H1 (cell line): ENCODE measurements around the gene TMPRSS11F. TPM values are rescaled to one million over a fixed set of nuclear protein-coding genes. Genes with fewer than 3 reads are reported as not detected.

Experiments used
- CTCF ChIA-PET: fragments of 300-600 bp; sonication (Branson Sonifier 250); formaldehyde crosslinking; loops from one replicate; lab custom pipeline; 2021; ENCODE audit not compliant: partially characterized antibody; lab: Charles Lee
- POLR2A ChIA-PET: fragments of 300-600 bp; sonication (Branson Sonifier 250); formaldehyde crosslinking; loops from one replicate; lab custom pipeline; 2021; ENCODE audit warnings: inconsistent platforms; ENCODE audit not compliant: partially characterized antibody; lab: Charles Lee
- DNase-seq, 2 experiments: peaks; one replicate each; pipeline versions ENCODE4 v3.0.0 to v3.0.0-alpha.2; 2010 to 2022; ENCODE audit warnings: low spot score in 2 of 2, low read depth in 1 of 2, mixed read lengths in 1 of 2
- FAIRE-seq: peaks from 2 replicates; lab custom pipeline; 2011; peaks lifted over from hg19 to GRCh38; lab: Jason Lieb, UNC
- H2AFZ ChIP-seq: 2 replicates; pipeline ENCODE4 v1.8.1; 2012; ENCODE audit warnings: low read length, inconsistent platforms
- H2AK5ac ChIP-seq: 2 replicates; pipeline ENCODE4 v1.6.1; 2013; ENCODE audit warnings: low read depth, low read length
- H2BK120ac ChIP-seq: replicated peaks from 2 replicates; pipeline ENCODE3; 2013; ENCODE audit warnings: low read depth, low read length, inconsistent platforms
- H2BK12ac ChIP-seq: 2 replicates; pipeline ENCODE4 v1.6.1; 2013; ENCODE audit warnings: low read depth, low read length
- H2BK15ac ChIP-seq: 2 replicates; pipeline ENCODE4 v1.6.1; 2013; ENCODE audit warnings: low read length
- H2BK20ac ChIP-seq: 2 replicates; pipeline ENCODE4 v1.6.1; 2013; ENCODE audit warnings: low read length
- H2BK5ac ChIP-seq: 2 replicates; pipeline ENCODE4 v1.6.1; 2013; ENCODE audit warnings: low read depth, low read length
- H3K14ac ChIP-seq: 2 replicates; pipeline ENCODE4 v1.6.1; 2013; ENCODE audit warnings: inconsistent platforms; ENCODE audit not compliant: insufficient read length
- H3K18ac ChIP-seq: 2 replicates; pipeline ENCODE4 v1.6.1; 2013; ENCODE audit warnings: low read length; ENCODE audit errors: extremely low read depth
- H3K23ac ChIP-seq: 2 replicates; pipeline ENCODE4 v1.6.1; 2013; ENCODE audit warnings: inconsistent platforms; ENCODE audit not compliant: insufficient read length
- H3K23me2 ChIP-seq: 2 replicates; pipeline ENCODE4 v1.6.1; 2013; ENCODE audit warnings: low read depth, low read length
- H3K27ac ChIP-seq: 2 replicates; pipeline ENCODE4 v1.6.1; 2011; ENCODE audit warnings: low read depth, low read length, inconsistent platforms
- H3K27me3 ChIP-seq, 4 experiments: replicated peaks in 1 of 4; 1 replicate in 1 of 4; 2 replicates in 3 of 4; pipeline versions ENCODE4 v1.6.1 to v1.8.1; 2011 to 2013; ENCODE audit warnings: low read length in 3 of 4, mild to moderate bottlenecking in 3 of 4, inconsistent platforms in 2 of 4, mixed read lengths in 2 of 4, moderate library complexity in 1 of 4; ENCODE audit not compliant: control insufficient read depth in 3 of 4, insufficient read depth in 3 of 4; ENCODE audit errors: extremely low read depth in 1 of 4
- H3K36me3 ChIP-seq, 4 experiments: 2 replicates each; pipeline versions ENCODE4 v1.6.1 to v1.8.1; 2011 to 2013; ENCODE audit warnings: mild to moderate bottlenecking in 4 of 4, low read length in 3 of 4, moderate library complexity in 2 of 4, control low read depth in 1 of 4, inconsistent platforms in 1 of 4; ENCODE audit not compliant: insufficient read depth in 4 of 4, control insufficient read depth in 2 of 4
- H3K4ac ChIP-seq: replicated peaks from 2 replicates; pipeline ENCODE3; 2013; ENCODE audit warnings: low read length, low read depth, mixed read lengths, inconsistent platforms; ENCODE audit not compliant: insufficient read length
- H3K4me1 ChIP-seq, 4 experiments: replicated peaks in 1 of 4; 1 replicate in 1 of 4; 2 replicates in 3 of 4; pipeline versions ENCODE4 v1.6.1 to v1.8.1; 2011 to 2013; ENCODE audit warnings: low read length in 3 of 4, inconsistent platforms in 2 of 4, mixed read lengths in 1 of 4; ENCODE audit not compliant: insufficient read depth in 4 of 4, control insufficient read depth in 3 of 4
- H3K4me2 ChIP-seq, 2 experiments: 2 replicates each; pipeline versions ENCODE4 v1.6.1 to v1.8.1; 2011 to 2013; ENCODE audit warnings: low read depth in 2 of 2, low read length in 2 of 2, control low read depth in 1 of 2, inconsistent platforms in 1 of 2, mild to moderate bottlenecking in 1 of 2; ENCODE audit not compliant: insufficient read depth in 1 of 2
- H3K4me3 ChIP-seq, 4 experiments: fragments of 200-600, 300-600 bp in 1 of 4; sonication (generic), shearing (Covaris generic), sonication (Bioruptor Twin) in 1 of 4; 2 replicates each; pipeline versions ENCODE4 v1.5.1 to v1.8.1; 2011 to 2016; ENCODE audit warnings: low read length in 4 of 4, low read depth in 3 of 4, control low read depth in 2 of 4, inconsistent platforms in 2 of 4, mild to moderate bottlenecking in 2 of 4, mixed read lengths in 1 of 4, moderate library complexity in 1 of 4; ENCODE audit not compliant: insufficient read depth in 2 of 4; ENCODE audit errors: extremely low read depth in 1 of 4
- H3K56ac ChIP-seq: replicated peaks from 2 replicates; pipeline ENCODE3; 2013; ENCODE audit warnings: low read depth, mild to moderate bottlenecking, mixed read lengths, low read length, inconsistent platforms; ENCODE audit not compliant: insufficient read length
- H3K79me1 ChIP-seq: 2 replicates; pipeline ENCODE4 v1.6.1; 2013; ENCODE audit warnings: low read depth, low read length, control low read depth
- H3K79me2 ChIP-seq, 2 experiments: 2 replicates each; pipeline versions ENCODE4 v1.6.1 to v1.8.1; 2012 to 2013; ENCODE audit warnings: low read length in 2 of 2, mild to moderate bottlenecking in 2 of 2, inconsistent platforms in 1 of 2; ENCODE audit not compliant: insufficient read depth in 2 of 2, control insufficient read depth in 1 of 2
- H3K9ac ChIP-seq, 4 experiments: replicated peaks in 1 of 4; 1 replicate in 1 of 4; 2 replicates in 3 of 4; pipeline versions ENCODE4 v1.6.1 to v1.8.1; 2011 to 2013; ENCODE audit warnings: low read depth in 3 of 4, low read length in 3 of 4, control low read depth in 2 of 4, mild to moderate bottlenecking in 2 of 4, moderate library complexity in 2 of 4, inconsistent platforms in 1 of 4; ENCODE audit errors: extremely low read depth in 1 of 4
- H3K9me3 ChIP-seq, 2 experiments: 2 replicates each; pipeline versions ENCODE4 v1.6.1 to v1.8.1; 2012 to 2013; ENCODE audit warnings: mild to moderate bottlenecking in 2 of 2, moderate library complexity in 2 of 2, control low read depth in 1 of 2, inconsistent platforms in 1 of 2, low read depth in 1 of 2, low read length in 1 of 2, mixed read lengths in 1 of 2; ENCODE audit not compliant: insufficient read depth in 2 of 2
- H4K20me1 ChIP-seq, 2 experiments: replicated peaks in 1 of 2; 2 replicates each; pipeline versions ENCODE3 to v1.8.1; 2011 to 2013; ENCODE audit warnings: inconsistent platforms in 2 of 2, low read length in 2 of 2, mild to moderate bottlenecking in 1 of 2; ENCODE audit not compliant: insufficient read depth in 2 of 2, control insufficient read depth in 1 of 2
- H4K5ac ChIP-seq: 2 replicates; pipeline ENCODE4 v1.6.1; 2013; ENCODE audit warnings: low read length, low read depth, mixed read lengths, inconsistent platforms; ENCODE audit not compliant: insufficient read length
- H4K8ac ChIP-seq: 2 replicates; pipeline ENCODE4 v1.8.0; 2013; ENCODE audit warnings: mild to moderate bottlenecking, moderate library complexity, low read length, inconsistent platforms; ENCODE audit not compliant: insufficient read depth; ENCODE audit errors: extremely low read depth
- H4K91ac ChIP-seq: replicated peaks from 2 replicates; pipeline ENCODE3; 2013; ENCODE audit warnings: low read length, mixed read lengths, inconsistent platforms; ENCODE audit not compliant: insufficient read length
- CBX5 ChIP-seq: fragments of 300-800, 300-1000 bp; sonication (generic); IDR thresholded peaks from 2 replicates; pipeline ENCODE4 v1.7.1; 2016; ENCODE audit warnings: antibody characterized with exemption, low read length, low read depth
- CEBPB ChIP-seq: IDR thresholded peaks from 2 replicates; pipeline ENCODE4 v1.6.1; 2012; ENCODE audit warnings: low read depth, low read length
- CREB1 ChIP-seq: IDR thresholded peaks from 2 replicates; pipeline ENCODE4 v1.6.1; 2012; ENCODE audit warnings: inconsistent platforms
- KDM1A ChIP-seq: fragments of 200-600, 300-600 bp; sonication (generic); IDR thresholded peaks from 2 replicates; pipeline ENCODE4 v1.7.1; 2016; ENCODE audit warnings: mild to moderate bottlenecking, low read length, borderline replicate concordance
- KDM5A ChIP-seq: fragments of 200-600 bp; IDR thresholded peaks from 2 replicates; pipeline ENCODE4 v1.7.1; 2012; ENCODE audit warnings: mild to moderate bottlenecking, low read length, inconsistent platforms, mixed read lengths
- NANOG ChIP-seq: IDR thresholded peaks from 2 replicates; pipeline ENCODE4 v1.6.1; 2011; ENCODE audit warnings: low read length, low read depth, mild to moderate bottlenecking, inconsistent platforms; ENCODE audit not compliant: insufficient read depth, poor library complexity, severe bottlenecking
- POLR2AphosphoS5 ChIP-seq: IDR thresholded peaks from 2 replicates; pipeline ENCODE4 v1.6.1; 2011; ENCODE audit warnings: low read depth, low read length
- RBBP5 ChIP-seq: IDR thresholded peaks from 2 replicates; pipeline ENCODE4 v1.7.1; 2012; ENCODE audit warnings: low read depth, mild to moderate bottlenecking, inconsistent platforms, low read length, moderate library complexity, borderline replicate concordance
- RXRA ChIP-seq: IDR thresholded peaks from 2 replicates; pipeline ENCODE4 v1.6.1; 2011; ENCODE audit warnings: low read depth, mild to moderate bottlenecking, low read length, moderate library complexity; ENCODE audit not compliant: insufficient read depth
- SAP30 ChIP-seq: fragments of 300-600 bp; sonication (generic); IDR thresholded peaks from 2 replicates; pipeline ENCODE4 v1.7.1; 2012; ENCODE audit warnings: low read length, moderate library complexity, mild to moderate bottlenecking, inconsistent platforms; ENCODE audit not compliant: insufficient read depth, insufficient replicate concordance
- SIX5 ChIP-seq: IDR thresholded peaks from 2 replicates; pipeline ENCODE4 v1.6.1; 2011; ENCODE audit warnings: mild to moderate bottlenecking, low read depth, low read length
- WGBS, 2 experiments: shearing (Covaris generic) in 1 of 2; methylation state at CpG; one replicate each; pipeline versions ENCODE4 v1.1.6 to v1.1.7; 2013 to 2015; ENCODE audit warnings: low lambda C conversion rate in 2 of 2, mixed read lengths in 2 of 2, inconsistent platforms in 1 of 2, low coverage in 1 of 2, missing lambda C conversion rate in 1 of 2; ENCODE audit not compliant: insufficient replicate concordance in 2 of 2, insufficient coverage in 1 of 2, insufficient read length in 1 of 2; ENCODE audit errors: extremely low coverage in 1 of 2, missing lambda C conversion rate in 1 of 2; 5-methylcytosine and 5-hydroxymethylcytosine counted together
- polyA plus RNA-seq, 7 experiments: library from polyadenylated mRNA; depleted of rRNA in 3 of 7; stranded (reverse) in 5 of 7; unstranded in 2 of 7; fragments of >200 nt in 5 of 7; fragments of 200-250 nt in 2 of 7; gene quantifications; 1 replicate in 5 of 7; 2 replicates in 1 of 7; 4 replicates in 1 of 7; pipeline versions ENCODE4 v1.2.1 to v1.2.3, GENCODE V29; 2011 to 2013; ENCODE audit warnings: missing spikeins in 2 of 7, mixed read lengths in 2 of 7
- total RNA-seq: library from RNA; stranded (reverse); fragmentation: NEBNext Ultra II Directional; extraction: Animal tissue kit (Norgen Biotek cat#: 25700); gene quantifications from 2 replicates; pipeline ENCODE4 v1.2.1, GENCODE V29; 2021
- TF ChIP-seq, protein P1 (sequence below): IDR thresholded peaks from 2 replicates; pipeline ENCODE4 v1.6.1; 2011; ENCODE audit warnings: low read depth, mild to moderate bottlenecking, low read length; ENCODE audit not compliant: insufficient read depth
- TF ChIP-seq, protein P2 (sequence below): IDR thresholded peaks from 2 replicates; pipeline ENCODE4 v1.6.1; 2012; ENCODE audit warnings: inconsistent platforms

TMPRSS11F gene
- total and polyA plus RNA-seq, 2 of the 8 experiments (the other 6 are each of a cell fraction or from before 2014, with no cell fraction given), result not detected

DNA sequence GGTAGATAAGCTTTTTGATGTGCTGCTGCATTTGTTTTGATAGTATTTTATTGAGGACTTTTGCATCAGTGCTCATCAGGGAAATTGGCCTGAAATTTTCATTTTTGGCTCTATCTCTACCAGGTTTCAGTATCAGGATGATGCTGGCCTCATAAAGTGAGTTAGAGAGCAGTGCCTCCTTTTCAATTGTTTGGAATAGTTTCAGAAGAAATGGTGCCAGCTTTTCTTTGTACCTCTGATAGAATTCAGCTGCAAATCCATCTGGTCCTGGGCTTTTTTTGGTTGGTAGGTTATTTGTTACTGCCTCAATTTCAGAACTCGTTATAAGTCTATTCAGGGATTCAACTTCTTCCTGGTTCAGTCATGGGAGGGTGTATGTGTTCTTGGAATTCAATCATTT lies 15.6 kb upstream of the TMPRSS11F start:
- H2AFZ ChIP-seq, result no peak overlapping the region
- no peak for FAIRE-seq

More for the DNA sequence above, 15.6 kb upstream of the TMPRSS11F start:
- Histone ChIP-seq H2BK120ac (no peak overlapping the region), H3K79me2 (no peaks in the 10 kb centered on the region), H3K4me3 (no peak overlapping the region), H3K4ac (no peak overlapping the region), H3K4me2 (no peak overlapping the region), H2BK15ac (no peak overlapping the region), H3K9ac (no peak overlapping the region), H3K56ac (no peak overlapping the region)
- WGBS, 2 experiments, result 89% methylated on average over 1 of the region's 1 CpG; no CpG with 5 or more reads in 1 of the 2 experiments
- TF ChIP-seq KDM5A, result no peak
- TF ChIP-seq SAP30, result no peak
- TF ChIP-seq, protein P1, sequence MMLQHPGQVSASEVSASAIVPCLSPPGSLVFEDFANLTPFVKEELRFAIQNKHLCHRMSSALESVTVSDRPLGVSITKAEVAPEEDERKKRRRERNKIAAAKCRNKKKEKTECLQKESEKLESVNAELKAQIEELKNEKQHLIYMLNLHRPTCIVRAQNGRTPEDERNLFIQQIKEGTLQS, result no peak
- TF ChIP-seq SIX5, result no peak
- no peak for TF ChIP-seq RBBP5
- TF ChIP-seq POLR2AphosphoS5, result no peak
- no peak for TF ChIP-seq KDM1A
- TF ChIP-seq RXRA, result no peak
- no peak for TF ChIP-seq CBX5
- no peak for TF ChIP-seq CEBPB
- TF ChIP-seq, protein P2, sequence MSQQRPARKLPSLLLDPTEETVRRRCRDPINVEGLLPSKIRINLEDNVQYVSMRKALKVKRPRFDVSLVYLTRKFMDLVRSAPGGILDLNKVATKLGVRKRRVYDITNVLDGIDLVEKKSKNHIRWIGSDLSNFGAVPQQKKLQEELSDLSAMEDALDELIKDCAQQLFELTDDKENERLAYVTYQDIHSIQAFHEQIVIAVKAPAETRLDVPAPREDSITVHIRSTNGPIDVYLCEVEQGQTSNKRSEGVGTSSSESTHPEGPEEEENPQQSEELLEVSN, result no peak
- no peak for TF ChIP-seq NANOG
- no peak for TF ChIP-seq CREB1
- TF ChIP-seq, all 59 proteins: peak for 0
- Histone ChIP-seq H2BK12ac (no peak overlapping the region), H3K23me2 (no peaks in the 10 kb centered on the region), H2BK5ac (no peak overlapping the region), H3K14ac (no peak overlapping the region), H4K5ac (no peak overlapping the region), H3K79me1 (no peaks in the 10 kb centered on the region), H3K18ac (no peak overlapping the region), H3K9me3 (peaks cover 0 to 11% of the 10 kb centered on the region in 2 experiments; a peak in 2 of 4 replicates), H4K20me1 (no peaks in the 10 kb centered on the region), H2BK20ac (no peak overlapping the region), H3K36me3 (no peaks in the 10 kb centered on the region), H3K4me1 (no peaks in the 10 kb centered on the region), H4K91ac (no peak overlapping the region), H4K8ac (no peak overlapping the region), H3K27ac (no peak overlapping the region), H3K27me3 (no peaks in the 10 kb centered on the region), H2AK5ac (no peak overlapping the region), H3K23ac (no peak overlapping the region)
- ChIA-PET CTCF (no interaction called here), POLR2A (no interaction called here)
- no peak for DNase-seq
